GM18867 (cell line): ENCODE data around the gene RAPGEF4.

Source experiments
- ATAC-seq: cut with Tn5 transposase; IDR thresholded peaks from one replicate; pipeline ENCODE4 v1.9.1; 2021; ENCODE audit warnings: mild to moderate bottlenecking, moderate library complexity; ENCODE audit not compliant: unreplicated experiment

Gene RAPGEF4

DNA sequence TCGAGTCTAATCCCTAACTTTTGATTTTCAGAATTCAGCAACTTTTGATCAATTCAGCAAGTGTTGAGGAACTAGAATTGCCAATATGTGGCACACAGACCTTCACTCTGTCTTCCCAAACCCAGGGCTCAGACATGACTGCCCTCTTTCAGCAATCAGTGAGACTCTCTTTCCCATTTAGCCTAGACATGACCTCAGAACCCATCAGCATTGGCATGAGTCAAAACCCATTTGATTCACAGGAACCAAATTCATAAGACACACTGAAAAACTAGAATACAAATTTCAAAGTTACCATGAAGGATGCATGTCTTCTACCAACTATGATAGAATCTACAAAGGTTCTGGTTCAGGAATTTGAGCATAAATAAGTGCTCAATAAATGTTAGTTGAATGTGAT, 226.4 kb downstream of the RAPGEF4 start:
- no peak for ATAC-seq

DNA sequence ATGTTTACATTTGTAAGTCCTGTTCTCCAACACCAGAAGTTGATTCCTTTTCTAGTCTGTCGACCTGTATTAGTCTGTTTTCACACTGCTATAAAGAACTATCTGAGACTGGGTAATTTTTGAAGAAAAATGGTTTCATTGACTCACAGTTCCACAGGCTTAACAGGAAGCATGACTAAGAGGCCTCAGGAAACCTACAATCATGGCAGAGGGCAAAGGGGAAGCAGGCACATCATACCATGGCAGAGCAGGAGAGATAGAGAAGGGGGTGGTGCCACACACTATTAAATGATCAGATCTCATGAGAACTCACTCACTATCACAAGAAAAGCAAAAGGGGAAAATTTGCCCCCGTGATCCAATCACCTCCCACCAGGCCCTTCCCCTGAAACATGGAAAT, 227.2 kb downstream of the RAPGEF4 start:
- no peak for ATAC-seq

DNA sequence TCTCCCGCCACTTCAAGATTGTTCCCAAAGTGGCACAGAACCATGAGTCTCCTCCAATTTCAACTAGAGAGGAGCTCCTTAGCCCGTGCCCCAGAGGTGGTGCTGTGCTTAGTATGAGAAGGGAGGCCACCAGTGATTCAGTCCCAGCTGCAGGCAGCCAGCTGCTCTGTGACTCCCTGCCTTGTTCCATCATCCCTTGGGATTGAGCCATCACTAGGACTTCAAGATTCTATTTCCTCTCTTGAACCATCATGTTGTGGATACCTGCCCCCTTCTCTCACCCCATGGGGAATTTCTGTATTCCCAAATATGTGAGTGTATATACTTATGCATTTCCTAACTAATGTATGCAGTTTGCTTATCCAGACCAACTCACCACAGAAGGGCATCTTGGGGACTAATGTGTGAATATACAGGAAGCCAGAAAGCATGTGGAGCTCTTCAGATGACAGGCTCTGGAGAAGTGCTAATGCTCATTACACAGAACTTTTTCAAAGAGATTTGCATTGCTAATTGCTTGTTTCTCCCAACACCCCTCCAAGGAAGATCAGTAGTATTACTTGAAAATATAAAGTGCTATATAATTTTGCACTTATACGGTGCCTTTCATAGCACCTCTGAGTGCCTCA, 229.0 kb downstream of the RAPGEF4 start:
- ATAC-seq, result no peak

DNA sequence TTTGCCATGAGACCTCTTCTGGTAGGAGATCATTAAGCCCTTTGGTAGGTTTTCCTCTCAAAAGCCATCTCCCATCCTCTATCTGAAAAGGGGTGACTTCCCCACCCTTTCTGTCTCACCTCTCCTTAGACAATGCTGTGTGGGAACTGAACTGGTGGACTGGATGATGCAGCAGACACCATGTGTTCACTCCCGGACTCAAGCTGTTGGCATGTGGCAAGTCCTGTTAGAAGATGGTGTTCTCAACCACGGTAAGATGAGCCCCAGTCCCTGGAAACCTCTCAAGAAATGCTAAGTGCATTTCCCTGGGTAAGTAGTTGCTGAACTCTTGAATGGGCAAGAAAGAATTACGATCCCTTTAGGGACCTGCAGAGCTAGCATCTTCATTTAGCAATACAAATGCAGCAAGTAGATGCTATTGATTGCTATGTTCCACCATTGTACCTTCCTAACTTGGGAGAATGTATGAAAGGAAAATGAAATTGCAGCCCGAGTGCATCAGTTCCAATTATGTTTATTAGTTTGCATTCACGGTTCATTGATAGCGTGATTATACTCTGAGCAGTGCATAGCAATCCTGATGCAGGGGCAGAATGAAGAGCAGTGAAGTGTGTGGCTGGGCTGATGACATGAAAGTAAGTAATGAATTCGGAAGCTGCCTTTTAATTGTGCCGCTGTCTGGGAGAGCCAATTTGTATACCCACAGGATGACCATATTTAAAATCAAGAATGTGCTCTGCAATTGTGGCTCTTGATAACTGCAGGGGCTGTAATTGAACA, 230.0 kb downstream of the RAPGEF4 start:
- no peak for ATAC-seq

DNA sequence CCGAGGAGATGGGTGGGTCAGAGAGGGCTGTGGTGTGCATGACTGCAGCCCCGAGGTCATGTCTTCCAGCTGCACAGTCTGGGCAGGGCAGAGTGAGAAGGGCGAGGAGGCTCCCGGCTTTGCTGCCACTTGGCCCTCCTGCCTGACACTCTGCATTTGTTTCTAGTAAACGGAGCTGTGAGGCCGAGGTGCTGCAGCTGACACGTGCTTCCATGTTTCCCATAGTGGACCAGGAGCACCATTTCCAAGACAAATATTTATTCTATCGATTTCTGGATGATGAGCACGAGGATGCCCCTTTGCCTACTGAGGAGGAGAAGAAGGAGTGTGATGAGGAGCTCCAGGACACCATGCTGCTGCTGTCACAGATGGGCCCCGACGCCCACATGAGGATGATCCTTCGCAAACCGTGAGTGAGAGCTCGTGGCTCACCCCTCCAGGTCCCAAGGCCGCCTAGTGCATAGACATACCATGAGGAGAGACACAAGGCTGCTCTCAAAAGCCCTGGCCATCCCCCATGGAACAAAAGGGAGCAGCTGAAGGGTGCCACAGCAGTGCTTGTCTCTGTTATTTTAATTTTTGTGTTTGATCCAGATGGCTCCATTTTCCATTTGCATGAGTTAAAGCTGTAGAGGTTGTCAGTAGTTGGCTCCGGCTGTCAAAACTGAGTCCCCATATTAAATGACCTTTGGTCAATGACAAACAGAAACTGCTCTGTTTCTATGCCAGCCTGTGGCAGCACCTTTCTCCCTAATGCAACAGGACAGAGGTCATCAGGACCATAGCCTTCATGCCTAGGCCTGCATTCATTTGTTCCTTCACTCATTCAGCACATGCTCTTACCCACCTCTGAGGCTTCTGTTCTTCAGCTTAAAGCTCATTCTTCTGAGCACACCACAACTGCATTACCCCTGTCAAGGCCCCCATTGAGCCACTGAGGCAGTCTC, 231.7 kb downstream of the RAPGEF4 start:
- ATAC-seq, result no peak

DNA sequence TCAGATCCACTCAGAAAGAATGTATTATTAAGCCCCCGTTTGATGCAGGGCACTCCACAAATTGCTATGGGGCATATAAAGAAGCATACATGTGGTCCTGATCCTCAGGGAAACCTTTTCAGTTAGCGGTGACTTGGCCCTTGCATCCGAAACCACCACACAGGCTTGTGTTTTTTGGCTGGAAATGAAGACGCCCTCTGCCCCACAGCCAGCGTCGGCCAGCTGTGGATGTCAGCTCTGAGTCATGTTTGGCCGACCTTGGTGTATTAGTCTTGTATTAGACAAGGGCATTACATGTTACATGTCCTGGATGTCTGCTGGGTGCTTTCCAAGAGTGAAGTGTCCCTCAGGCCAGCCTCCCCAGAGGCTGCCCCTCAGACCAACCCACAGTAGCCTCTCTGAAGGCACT, 232.4 kb downstream of the RAPGEF4 start:
- ATAC-seq, result no peak

DNA sequence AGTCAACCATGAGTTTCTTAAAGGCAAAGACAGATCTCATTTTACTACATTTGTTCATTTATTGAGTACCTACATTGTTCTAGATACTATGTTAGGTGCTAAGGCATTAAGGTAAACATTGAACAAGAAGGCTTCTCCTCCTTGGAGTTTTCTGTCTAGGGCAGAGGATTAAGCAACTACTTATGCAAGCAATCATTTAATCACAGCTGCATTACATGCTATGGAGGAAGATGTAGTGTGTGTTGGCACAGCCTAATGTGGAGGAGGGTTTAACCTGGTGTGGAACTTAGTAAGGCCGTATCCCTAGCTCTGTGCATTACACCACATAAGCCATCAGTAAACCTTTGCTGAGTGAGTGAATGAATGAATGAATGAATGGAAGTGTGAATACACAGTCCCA, 233.5 kb downstream of the RAPGEF4 start:
- ATAC-seq, result no peak

DNA sequence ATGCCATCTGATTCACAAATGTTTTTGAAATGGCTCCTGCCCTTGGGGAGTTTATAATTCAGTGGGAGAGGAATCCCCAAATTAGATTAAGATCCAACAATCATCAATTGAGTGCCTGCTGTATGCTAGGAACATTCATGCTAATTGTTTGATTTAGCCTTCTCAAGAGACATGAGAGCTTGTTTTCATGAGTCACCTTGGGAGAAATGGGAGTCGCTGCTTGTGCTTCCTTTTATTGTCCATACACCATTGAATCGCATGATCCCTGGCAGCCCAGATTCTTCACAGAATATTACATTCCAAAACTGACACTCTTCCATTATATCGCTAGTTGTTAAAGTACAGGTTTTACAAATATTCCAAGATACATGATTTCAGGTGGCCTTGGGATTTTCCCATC, 234.0 kb downstream of the RAPGEF4 start:
- no peak for ATAC-seq

DNA sequence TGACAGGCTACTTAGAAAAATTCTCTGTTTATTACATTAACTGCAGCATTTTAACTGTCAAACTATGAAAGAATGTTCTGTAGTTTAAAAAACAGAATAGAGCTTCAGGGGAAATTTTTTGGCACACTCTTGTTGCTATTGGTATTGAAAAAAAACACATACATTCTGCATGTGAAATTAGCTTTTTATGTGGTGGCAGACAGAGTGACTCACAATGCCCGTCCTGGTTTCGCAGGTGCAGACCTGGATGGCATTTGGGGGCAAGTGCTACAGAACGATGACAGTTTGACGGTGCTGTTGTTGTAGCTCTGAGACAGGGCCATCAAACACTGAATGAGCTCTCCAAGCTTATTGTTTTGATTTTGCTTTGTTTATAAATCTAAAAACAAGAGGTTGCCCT, 235.0 kb downstream of the RAPGEF4 start:
- no peak for ATAC-seq

DNA sequence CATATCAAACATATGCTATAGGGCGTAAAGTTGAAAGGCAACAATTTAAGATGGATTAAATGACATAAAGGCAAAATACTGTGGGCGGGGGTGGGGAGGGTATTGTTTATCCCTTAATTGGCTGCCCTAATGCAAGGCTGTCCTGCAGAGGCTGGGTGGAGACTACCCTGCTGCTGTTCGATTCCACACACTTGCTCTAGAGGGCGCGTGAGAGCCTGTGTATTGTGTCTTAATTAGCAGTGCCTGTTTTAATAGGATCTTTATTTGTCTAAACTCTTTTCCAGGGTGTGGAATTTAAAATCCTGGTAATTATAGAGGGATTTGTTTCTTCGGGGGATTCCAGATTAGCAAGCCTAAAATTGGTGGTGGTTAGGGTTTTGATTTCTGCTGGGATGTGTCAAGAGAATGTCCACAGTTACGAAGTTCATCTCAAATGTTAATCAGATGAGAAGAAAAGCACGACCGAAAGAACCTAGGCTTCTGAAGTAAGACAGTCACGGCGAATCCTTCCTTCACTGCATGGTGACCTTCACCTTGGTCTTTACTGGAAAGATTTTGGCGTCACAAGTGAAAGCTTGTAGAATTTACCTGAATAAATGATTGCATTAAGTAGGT, 236.5 kb downstream of the RAPGEF4 start:
- ATAC-seq, result peak; percentile 81

DNA sequence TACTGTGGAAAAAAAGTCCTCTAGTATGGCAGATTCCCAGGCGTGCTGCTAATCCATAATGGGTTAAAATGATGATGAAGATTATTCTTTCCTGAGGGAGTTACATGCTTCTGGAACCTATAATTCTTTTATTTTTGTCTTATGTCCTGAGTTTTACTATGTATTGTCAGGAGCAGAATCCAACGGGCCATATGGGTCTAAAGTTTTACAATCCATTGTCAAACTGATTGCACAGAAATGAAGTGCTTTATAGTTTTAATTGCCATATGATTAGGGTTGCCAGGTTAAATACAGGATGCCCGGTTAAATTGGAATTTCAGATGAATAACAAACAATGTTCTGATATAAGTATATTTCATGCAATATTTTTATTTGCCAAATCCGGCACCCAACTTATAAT, 239.1 kb downstream of the RAPGEF4 start:
- no peak for ATAC-seq

DNA sequence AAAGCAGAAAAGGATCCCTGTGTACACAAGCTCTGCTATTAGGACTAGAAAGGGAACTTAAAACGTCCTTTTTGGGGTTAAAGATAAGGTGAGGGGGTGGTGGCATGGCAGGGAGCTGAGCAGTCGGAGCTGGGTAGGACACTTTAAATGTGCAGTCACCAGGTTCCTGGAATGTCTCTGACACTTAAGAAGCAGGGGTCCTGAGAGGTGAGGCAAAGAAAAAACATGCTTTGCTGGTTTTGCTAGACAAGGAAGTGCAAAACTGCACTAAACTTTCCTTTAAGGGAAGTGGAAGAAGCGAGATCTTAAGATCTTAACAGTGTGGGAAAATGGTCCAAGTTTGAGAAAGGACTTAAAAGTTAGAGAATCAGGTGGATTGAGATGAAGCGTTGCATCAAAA, 240.5 kb downstream of the RAPGEF4 start:
- no peak for ATAC-seq

DNA sequence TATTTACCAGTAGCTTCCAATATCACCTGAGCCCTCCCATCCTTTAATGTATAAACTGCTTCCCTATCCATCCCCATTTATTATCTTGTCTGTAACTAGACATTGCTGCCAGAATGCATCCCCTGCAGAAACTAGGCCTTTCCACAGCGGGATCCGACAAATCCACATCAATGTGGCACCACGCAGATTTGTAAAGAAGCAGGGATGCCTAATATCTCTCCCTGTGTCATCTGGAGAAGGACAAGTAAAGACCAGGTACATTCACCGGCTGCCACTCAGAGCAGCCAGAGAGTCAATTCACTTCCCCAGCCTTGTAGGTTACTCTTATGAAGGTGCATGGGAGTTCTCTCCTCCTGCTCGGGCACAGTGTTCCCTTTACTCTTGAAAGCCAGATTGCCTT, 241.2 kb downstream of the RAPGEF4 start:
- ATAC-seq, result no peak

DNA sequence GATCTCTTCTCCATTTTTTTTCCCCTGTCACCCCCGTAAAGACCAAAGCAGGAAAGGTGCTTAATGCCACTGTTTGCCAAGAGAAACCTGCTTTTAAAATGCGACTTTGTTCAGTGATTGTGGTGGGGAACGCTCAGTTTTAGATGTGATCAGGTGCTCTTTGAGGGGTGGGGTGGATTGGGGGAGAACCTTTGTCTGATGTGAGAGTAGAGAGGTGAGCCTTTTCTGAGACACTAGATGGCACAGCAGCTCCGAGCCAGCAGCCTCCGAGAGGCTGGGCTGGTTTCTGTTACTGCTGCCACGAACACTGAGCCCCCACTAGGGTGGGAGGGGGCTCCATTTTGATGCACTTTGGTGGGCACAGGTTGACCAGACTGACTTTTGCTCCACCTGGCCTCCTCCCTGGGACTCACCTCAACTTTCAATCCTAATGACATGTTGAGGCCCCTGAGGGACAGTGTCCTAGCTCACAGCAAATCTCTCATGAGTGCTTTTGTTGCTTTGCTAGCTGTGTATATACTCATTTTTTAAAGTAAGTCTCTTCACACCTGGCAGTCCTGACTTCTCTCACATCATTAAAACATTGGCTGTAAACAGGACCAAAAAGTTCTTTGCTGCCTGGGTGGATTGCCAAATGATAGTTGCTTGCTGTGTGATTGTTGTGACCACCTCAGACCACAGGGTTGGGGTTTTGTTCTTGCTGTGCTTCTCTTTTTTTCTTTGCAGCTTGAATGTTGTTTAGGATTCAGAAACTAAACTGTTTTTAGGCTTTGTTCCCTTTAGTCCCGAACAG, 241.8 kb downstream of the RAPGEF4 start:
- ATAC-seq, result no peak

DNA sequence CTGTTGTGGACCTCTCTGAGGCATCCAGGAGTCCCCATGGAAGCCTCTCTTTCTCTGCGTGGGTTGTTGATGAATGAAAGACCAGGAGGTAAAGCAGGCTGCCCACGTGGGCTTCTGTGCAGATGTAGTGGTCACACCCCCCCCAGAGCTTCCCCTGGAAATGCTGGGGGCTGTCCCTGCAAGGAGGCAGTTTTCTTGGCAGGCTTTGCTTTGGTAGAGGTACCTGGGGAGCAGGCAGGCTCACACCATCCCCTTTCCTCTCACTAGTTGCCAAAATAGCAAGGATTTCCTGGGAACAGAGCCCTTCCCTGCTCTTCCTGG, 242.4 kb downstream of the RAPGEF4 start:
- ATAC-seq, result no peak

DNA sequence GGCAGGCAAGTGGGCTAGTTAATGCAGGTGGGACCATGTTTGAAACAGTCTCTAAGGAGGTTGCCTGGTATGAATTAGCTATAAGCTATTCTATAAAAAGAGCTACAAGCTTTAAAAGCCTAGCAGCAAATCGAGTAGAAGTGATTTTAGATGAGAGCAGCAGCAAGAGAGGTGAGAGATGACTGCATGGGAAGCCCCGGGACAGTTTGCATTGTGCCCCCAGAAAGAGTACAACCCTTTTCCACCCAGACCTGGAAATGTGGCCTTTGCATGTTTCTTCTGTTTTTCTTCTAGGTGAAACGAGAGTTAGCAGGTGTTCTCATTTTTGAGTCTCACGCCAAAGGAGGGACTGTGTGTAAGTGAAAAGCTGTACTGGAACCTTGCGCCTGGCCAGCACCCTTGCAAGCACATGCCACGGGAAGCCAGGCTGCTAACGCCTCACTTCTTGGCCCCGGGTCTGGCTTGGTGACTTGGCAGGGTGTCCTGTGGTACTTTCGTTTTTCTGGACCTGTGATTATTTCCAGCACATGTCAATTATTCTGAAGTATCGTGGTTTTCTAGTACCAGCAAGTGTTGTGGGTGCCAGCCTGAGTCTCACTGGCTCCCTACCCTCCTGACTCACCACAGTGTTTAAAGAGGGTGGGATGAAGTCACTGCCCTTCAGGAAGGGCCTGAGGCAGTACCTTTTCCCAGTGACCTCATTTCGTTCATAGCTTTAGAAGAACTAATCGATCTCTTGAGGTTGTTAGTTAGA, 249.7 kb downstream of the RAPGEF4 start:
- ATAC-seq, result no peak

DNA sequence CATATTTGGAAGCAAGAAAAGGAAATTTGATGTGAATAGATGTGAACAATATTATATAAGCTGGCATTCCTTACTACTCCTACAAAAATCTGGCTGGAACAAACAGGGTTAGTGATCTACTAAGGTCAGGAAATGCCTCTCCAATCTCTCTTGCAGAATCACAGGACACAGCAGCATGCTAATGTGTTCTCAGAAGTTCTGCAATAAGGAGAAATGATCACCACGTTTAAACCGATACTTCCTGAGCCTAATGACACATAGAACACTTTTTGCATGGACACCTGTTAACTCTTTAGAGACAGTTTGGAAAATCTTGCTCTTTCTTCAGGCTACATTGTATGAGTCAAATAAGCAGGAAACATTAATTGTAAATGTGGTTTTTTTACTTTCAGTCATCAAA, 250.4 kb downstream of the RAPGEF4 start:
- ATAC-seq, result no peak

DNA sequence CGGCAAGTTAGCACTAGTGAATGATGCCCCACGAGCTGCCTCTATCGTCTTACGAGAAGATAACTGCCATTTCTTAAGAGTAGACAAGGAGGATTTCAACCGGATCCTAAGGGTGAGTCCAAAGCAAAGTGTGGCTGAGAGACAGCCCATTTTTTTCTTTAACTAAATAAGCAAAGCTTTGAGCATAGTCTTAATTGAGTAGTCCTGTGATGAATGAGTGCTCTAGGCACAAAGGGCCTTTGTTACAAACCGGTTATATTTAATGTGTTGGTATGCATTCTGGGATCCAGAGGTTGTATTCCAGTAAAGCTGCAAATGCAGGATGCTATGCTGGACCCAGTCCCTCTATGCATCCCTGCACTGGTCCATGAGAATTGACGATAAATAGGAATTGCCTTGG, 253.1 kb downstream of the RAPGEF4 start:
- ATAC-seq, result no peak

DNA sequence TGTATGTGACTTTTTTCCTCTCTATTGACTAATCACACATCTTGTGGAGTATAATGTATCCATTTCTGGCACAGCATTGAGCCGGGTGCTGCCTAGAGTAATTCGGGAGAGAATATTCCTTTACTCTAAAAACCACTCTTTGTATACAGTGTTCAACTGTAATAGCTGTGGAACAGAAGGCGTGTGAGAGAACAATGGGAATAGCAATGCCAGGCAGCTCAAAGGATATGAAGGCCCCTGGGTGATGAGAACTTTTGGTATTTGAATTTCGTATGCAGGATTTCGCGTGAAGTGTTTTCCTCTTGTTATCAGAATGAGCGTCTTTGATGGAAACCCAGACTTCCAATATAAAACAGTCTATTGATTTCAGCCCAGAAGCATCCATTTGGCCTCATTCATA, 255.4 kb downstream of the RAPGEF4 start:
- ATAC-seq, result no peak

DNA sequence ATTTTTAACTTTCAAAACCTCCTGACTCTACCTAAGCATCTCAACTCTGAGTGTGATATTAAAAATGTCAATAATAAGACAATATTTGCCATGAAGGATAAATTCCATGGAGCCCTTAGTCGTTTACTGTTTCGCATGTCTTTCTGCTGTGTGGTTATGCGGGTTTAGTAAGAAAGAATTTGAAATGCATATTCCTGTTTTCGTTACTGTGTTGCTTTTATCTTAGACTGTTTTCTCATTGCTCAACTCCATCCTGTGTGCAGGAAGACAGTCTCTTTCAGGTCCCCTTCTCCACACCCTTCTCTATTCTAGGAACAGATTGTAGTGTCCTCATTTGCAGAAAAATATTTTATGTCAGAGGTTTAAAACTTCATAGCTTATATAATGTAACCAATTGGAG, 257.5 kb downstream of the RAPGEF4 start:
- no peak for ATAC-seq
